Measurements from ENCODE around the gene CLDN24.

CLDN24 gene

DNA sequence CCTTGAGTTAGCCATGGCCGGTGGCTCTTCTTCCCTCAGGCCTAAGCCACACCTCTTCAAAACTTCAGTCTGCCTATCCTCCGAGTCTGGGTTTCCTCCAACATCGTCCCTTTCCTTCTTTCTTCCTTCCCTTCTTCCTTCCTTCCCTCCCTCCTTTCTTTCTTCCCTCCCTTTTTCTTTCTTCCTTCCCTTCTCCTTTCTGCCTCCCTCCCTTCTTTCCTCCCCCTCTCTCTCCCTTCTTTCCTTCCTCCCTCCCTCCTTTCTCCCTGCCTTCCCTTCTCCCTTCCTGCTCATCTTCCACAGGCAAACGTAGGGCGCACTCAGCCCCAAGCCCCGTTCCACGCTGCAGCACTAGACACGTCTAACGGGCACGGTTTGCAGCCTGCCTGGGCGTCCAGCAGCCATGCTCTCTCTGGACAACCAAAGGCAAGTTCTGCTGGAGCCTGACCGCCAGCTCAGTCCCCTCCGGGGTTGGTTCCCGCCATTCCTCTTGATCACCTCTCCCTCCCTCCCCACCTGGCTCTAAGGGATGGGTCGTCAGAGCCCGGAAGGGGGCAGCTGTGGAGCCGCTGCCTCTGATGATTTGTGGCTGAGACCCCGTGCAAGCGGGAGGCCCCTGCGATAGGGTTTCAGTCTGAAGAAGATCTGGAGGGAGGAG, 34.1 kb upstream of the CLDN24 start:
- Histone ChIP-seq H3K9me3 (replicated peaks; ENCODE audit: low read length) (no peaks in the 10 kb centered on the region), H3K27me3 (ENCODE audit: control insufficient read depth, insufficient read depth, low read length) (no peaks in the 10 kb centered on the region), H3K9ac (ENCODE audit: low read depth, low read length) (no peak overlapping the region), H3K36me3 (ENCODE audit: insufficient read depth, low read length) (no peaks in the 10 kb centered on the region), H3K4me2 (ENCODE audit: low read length) (no peak overlapping the region), H3K4me3 (ENCODE audit: low read length) (no peak overlapping the region), H3K4me1 (ENCODE audit: control insufficient read depth, insufficient read depth, low read length) (peaks cover 21% of the 10 kb centered on the region)

- Histone ChIP-seq H3K4me1 (ENCODE audit: control insufficient read depth, insufficient read depth, low read length) (peaks cover 23% of the 10 kb centered on the region), H3K36me3 (ENCODE audit: insufficient read depth, low read length) (no peaks in the 10 kb centered on the region), H3K9ac (ENCODE audit: low read depth, low read length) (no peak overlapping the region), H3K27me3 (ENCODE audit: control insufficient read depth, insufficient read depth, low read length) (no peaks in the 10 kb centered on the region), H3K4me2 (ENCODE audit: low read length) (peak overlapping the region; percentile 11), H3K4me3 (ENCODE audit: low read length) (no peak overlapping the region), H3K9me3 (replicated peaks; ENCODE audit: low read length) (no peaks in the 10 kb centered on the region)
Observed at GRCh38 chr4:183355405-183355804, 33.2 kb upstream of the CLDN24 start.

DNA sequence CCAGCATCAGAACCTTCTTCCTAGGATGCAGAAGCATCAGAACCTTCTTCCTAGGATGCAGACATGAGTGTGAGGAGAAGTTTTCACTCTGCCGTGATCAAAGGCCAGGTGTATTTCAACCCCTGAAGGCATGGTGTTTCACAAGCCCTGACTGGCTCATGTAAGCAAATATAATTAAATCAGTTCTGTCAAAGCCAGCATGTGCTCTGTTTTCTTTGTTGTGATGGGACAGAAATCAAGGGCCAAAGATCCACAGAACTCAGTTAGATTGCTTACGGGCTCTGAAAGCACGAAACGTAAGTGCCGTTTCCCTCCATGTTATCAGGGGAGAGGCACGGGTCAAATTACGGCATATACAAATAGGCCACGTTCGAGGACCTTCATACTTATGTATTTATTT, 32.0 kb upstream of the CLDN24 start:
- peaks cover 22% of the 10 kb centered on the region for H3K4me1 ChIP-seq (ENCODE audit: control insufficient read depth, insufficient read depth, low read length)
- no peaks in the 10 kb centered on the region for H3K27me3 ChIP-seq (ENCODE audit: control insufficient read depth, insufficient read depth, low read length)
- H3K9me3 ChIP-seq (replicated peaks; ENCODE audit: low read length) = no peaks in the 10 kb centered on the region
- H3K4me2 ChIP-seq (ENCODE audit: low read length) = no peak overlapping the region
- H3K4me3 ChIP-seq (ENCODE audit: low read length) = no peak overlapping the region
- H3K9ac ChIP-seq (ENCODE audit: low read depth, low read length) = no peak overlapping the region
- H3K36me3 ChIP-seq (ENCODE audit: insufficient read depth, low read length) = no peaks in the 10 kb centered on the region

- Histone ChIP-seq H3K4me1 (ENCODE audit: control insufficient read depth, insufficient read depth, low read length) (peaks cover 29% of the 10 kb centered on the region), H3K36me3 (ENCODE audit: insufficient read depth, low read length) (no peaks in the 10 kb centered on the region), H3K27me3 (ENCODE audit: control insufficient read depth, insufficient read depth, low read length) (no peaks in the 10 kb centered on the region), H3K4me3 (ENCODE audit: low read length) (no peak overlapping the region), H3K4me2 (ENCODE audit: low read length) (no peak overlapping the region), H3K9ac (ENCODE audit: low read depth, low read length) (no peak overlapping the region), H3K9me3 (replicated peaks; ENCODE audit: low read length) (no peaks in the 10 kb centered on the region)
Observed at GRCh38 chr4:183353557-183353956, 31.3 kb upstream of the CLDN24 start.

GRCh38 chr4:183352546-183352945, 30.3 kb upstream of the CLDN24 start:
- H3K9me3 ChIP-seq (replicated peaks; ENCODE audit: low read length) = no peaks in the 10 kb centered on the region
- H3K36me3 ChIP-seq (ENCODE audit: insufficient read depth, low read length) = no peaks in the 10 kb centered on the region
- no peaks in the 10 kb centered on the region for H3K27me3 ChIP-seq (ENCODE audit: control insufficient read depth, insufficient read depth, low read length)
- no peak overlapping the region for H3K4me3 ChIP-seq (ENCODE audit: low read length)
- no peak overlapping the region for H3K9ac ChIP-seq (ENCODE audit: low read depth, low read length)
- H3K4me2 ChIP-seq (ENCODE audit: low read length) = no peak overlapping the region
- peaks cover 39% of the 10 kb centered on the region for H3K4me1 ChIP-seq (ENCODE audit: control insufficient read depth, insufficient read depth, low read length)

- Histone ChIP-seq H3K9me3 (replicated peaks; ENCODE audit: low read length) (no peaks in the 10 kb centered on the region), H3K27me3 (ENCODE audit: control insufficient read depth, insufficient read depth, low read length) (no peaks in the 10 kb centered on the region), H3K4me2 (ENCODE audit: low read length) (no peak overlapping the region), H3K4me3 (ENCODE audit: low read length) (no peak overlapping the region), H3K9ac (ENCODE audit: low read depth, low read length) (no peak overlapping the region), H3K36me3 (ENCODE audit: insufficient read depth, low read length) (no peaks in the 10 kb centered on the region), H3K4me1 (ENCODE audit: control insufficient read depth, insufficient read depth, low read length) (peaks cover 39% of the 10 kb centered on the region)
Observed at GRCh38 chr4:183350317-183351071, 28.3 kb upstream of the CLDN24 start.

GRCh38 chr4:183349673-183350072, 27.4 kb upstream of the CLDN24 start:
- H3K36me3 ChIP-seq (ENCODE audit: insufficient read depth, low read length) = no peaks in the 10 kb centered on the region
- H3K27me3 ChIP-seq (ENCODE audit: control insufficient read depth, insufficient read depth, low read length) = no peaks in the 10 kb centered on the region
- no peak overlapping the region for H3K4me3 ChIP-seq (ENCODE audit: low read length)
- H3K4me1 ChIP-seq (ENCODE audit: control insufficient read depth, insufficient read depth, low read length) = peaks cover 35% of the 10 kb centered on the region
- peak overlapping the region; percentile 7 for H3K4me2 ChIP-seq (ENCODE audit: low read length)
- H3K9ac ChIP-seq (ENCODE audit: low read depth, low read length) = no peak overlapping the region
- no peaks in the 10 kb centered on the region for H3K9me3 ChIP-seq (replicated peaks; ENCODE audit: low read length)

DNA sequence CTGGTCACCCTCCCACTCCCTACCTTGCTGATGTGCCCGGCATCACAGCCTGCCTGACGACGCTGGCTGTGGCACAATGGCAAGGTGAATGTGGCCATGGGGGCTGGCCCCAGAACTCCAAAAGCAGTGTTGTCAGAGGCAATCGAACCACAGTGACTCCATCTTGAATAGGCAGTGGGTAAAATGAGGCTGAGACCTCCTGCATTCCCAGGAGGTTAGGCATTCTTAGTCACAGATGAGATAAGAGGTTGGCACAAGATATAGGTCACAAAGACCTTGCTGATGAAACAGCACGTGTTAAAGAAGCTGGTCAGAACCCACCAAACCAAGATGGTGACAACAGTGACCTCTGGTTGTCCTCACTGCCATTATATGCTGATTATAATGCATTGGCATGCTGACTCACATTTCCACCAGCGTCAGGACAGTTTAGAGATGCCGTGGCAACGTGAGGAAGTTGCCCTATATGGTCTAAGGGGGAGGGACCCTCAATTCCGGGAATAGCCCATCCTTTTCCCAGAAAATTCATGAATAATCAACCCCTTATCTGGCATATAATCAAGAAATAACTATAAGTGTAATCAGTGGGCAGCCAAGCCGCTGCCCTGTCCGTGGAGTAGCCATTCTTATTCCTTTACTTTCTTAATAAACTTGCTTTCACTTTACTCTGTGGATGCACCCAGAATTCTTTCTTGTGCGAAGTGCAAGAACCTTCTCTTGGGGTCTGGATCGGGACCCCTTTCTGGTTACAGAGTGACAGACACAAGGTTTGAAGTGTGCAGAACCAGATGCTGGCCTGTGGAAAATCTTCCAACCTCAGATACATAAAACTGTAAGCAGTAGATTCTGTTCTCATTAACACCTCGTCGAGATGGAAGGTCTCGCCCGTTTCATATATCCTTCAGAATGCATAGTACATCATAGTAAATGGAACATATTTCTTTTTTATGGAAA, 26.8 kb upstream of the CLDN24 start:
- Histone ChIP-seq H3K27me3 (ENCODE audit: control insufficient read depth, insufficient read depth, low read length) (no peaks in the 10 kb centered on the region), H3K4me3 (ENCODE audit: low read length) (no peak overlapping the region), H3K9ac (ENCODE audit: low read depth, low read length) (no peak overlapping the region), H3K4me1 (ENCODE audit: control insufficient read depth, insufficient read depth, low read length) (peaks cover 35% of the 10 kb centered on the region), H3K36me3 (ENCODE audit: insufficient read depth, low read length) (no peaks in the 10 kb centered on the region), H3K4me2 (ENCODE audit: low read length) (peak overlapping the region; percentile 7), H3K9me3 (replicated peaks; ENCODE audit: low read length) (no peaks in the 10 kb centered on the region)

- no peaks in the 10 kb centered on the region for H3K36me3 ChIP-seq (ENCODE audit: insufficient read depth, low read length)
- H3K27me3 ChIP-seq (ENCODE audit: control insufficient read depth, insufficient read depth, low read length) = no peaks in the 10 kb centered on the region
- peaks cover 37% of the 10 kb centered on the region for H3K4me1 ChIP-seq (ENCODE audit: control insufficient read depth, insufficient read depth, low read length)
Observed at GRCh38 chr4:183348136-183348535, 25.9 kb upstream of the CLDN24 start.

DNA sequence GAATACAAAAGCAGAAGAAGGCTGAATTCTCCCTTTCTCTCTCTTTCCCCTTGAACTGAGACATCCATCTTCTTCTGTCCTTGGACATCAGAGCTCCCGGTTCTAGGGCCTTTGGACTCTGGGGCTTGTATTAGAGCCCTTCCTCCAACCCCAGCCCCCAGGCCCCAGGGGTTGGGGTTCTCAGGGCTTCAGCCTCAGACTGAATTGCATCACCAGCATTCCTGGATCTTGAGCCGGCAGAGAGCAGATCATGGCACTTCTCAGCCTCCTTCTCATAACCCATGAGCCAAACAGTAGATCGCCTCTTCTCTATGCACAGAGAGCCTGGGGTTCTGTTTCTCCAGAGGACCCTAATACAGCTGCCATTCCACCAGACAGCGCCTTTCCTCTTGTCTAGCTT, 25.3 kb upstream of the CLDN24 start:
- H3K4me3 ChIP-seq (ENCODE audit: low read length) = no peak overlapping the region
- H3K27me3 ChIP-seq (ENCODE audit: control insufficient read depth, insufficient read depth, low read length) = no peaks in the 10 kb centered on the region
- H3K9ac ChIP-seq (ENCODE audit: low read depth, low read length) = no peak overlapping the region
- H3K4me1 ChIP-seq (ENCODE audit: control insufficient read depth, insufficient read depth, low read length) = peaks cover 40% of the 10 kb centered on the region
- H3K36me3 ChIP-seq (ENCODE audit: insufficient read depth, low read length) = no peaks in the 10 kb centered on the region
- H3K9me3 ChIP-seq (replicated peaks; ENCODE audit: low read length) = no peaks in the 10 kb centered on the region
- no peak overlapping the region for H3K4me2 ChIP-seq (ENCODE audit: low read length)

More at GRCh38 chr4:183348136-183348535, 25.9 kb upstream of the CLDN24 start:
- no peak overlapping the region for H3K9ac ChIP-seq (ENCODE audit: low read depth, low read length)
- H3K4me3 ChIP-seq (ENCODE audit: low read length) = no peak overlapping the region
- H3K4me2 ChIP-seq (ENCODE audit: low read length) = no peak overlapping the region
- H3K9me3 ChIP-seq (replicated peaks; ENCODE audit: low read length) = no peaks in the 10 kb centered on the region

DNA sequence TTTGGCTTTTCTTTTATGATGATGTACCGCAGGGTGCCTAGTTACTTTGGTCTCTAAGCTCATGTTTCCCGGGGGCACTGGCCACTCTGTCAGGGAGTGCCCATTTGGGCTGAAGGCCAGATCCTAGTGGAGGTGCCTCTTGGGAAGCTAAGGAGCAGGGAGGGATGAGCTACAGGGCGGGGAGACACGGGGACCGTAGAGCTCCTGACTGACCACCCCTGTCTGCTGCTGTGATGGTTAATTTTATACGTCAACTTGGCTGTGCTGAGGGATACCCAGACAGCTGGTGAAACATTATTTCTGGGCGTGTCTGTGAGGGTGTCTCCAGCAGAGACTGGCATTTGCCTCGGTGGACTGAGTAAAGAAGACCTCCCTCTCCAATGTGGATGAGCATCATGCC, 24.9 kb upstream of the CLDN24 start:
- H3K9ac ChIP-seq (ENCODE audit: low read depth, low read length) = no peak overlapping the region
- peaks cover 40% of the 10 kb centered on the region for H3K4me1 ChIP-seq (ENCODE audit: control insufficient read depth, insufficient read depth, low read length)
- H3K4me2 ChIP-seq (ENCODE audit: low read length) = no peak overlapping the region
- no peak overlapping the region for H3K4me3 ChIP-seq (ENCODE audit: low read length)
- H3K36me3 ChIP-seq (ENCODE audit: insufficient read depth, low read length) = no peaks in the 10 kb centered on the region
- no peaks in the 10 kb centered on the region for H3K27me3 ChIP-seq (ENCODE audit: control insufficient read depth, insufficient read depth, low read length)
- no peaks in the 10 kb centered on the region for H3K9me3 ChIP-seq (replicated peaks; ENCODE audit: low read length)
